Measurements from ENCODE around the gene AUTS2.
"Not testable (repeated sequence)": the region's sequence is repeated elsewhere in the genome, so short reads cannot be mapped to it uniquely, and the experiment has no call there.

Gene AUTS2

GRCh38 chr7:70233776-70234175 lies 635.5 kb downstream of the AUTS2 start:
- DNase-seq, result no peak

- DNase-seq, result no peak
Measured at GRCh38 chr7:70237256-70237655, 639.0 kb downstream of the AUTS2 start.

- DNase-seq, result no peak
Measured at GRCh38 chr7:70237831-70238575, 639.7 kb downstream of the AUTS2 start.

DNA sequence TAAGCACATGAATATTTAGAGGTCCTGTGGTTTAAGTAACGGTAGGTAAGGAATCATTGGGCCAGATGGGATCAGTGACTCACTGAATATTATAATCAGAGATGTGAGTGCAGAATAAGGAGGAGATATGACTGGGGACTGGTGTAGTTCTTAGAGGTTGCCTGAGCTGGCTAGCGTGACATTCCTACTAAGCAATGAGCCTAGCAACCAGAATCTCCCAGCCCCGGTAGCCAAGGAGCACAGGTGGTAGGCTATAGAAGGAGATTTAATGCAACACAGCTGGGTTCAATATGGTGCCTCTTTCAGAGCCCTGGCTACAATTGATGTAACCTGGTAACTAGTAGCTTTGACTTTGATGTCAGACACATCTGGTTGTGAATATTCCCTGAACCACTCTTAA lies 641.6 kb downstream of the AUTS2 start:
- no peak for DNase-seq

DNA sequence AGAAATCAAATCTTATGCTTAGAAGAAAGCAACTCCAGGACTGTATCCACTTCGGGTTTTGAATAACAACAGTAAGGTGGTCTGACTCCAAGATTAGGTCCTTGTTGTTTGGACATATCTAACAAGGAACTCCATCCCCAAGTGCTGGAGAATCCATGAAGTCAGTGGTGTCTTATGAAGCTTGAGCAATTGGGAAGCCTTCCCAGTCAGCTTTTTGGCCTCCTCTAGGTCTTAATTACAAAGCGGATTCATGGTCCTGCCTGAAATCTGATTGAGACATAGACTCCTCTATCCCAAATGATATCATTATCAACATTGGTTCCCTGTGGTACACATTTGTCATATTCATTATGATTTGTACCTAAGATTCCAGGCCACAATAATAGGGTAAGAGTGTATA lies 642.6 kb downstream of the AUTS2 start:
- no peak for DNase-seq

DNA sequence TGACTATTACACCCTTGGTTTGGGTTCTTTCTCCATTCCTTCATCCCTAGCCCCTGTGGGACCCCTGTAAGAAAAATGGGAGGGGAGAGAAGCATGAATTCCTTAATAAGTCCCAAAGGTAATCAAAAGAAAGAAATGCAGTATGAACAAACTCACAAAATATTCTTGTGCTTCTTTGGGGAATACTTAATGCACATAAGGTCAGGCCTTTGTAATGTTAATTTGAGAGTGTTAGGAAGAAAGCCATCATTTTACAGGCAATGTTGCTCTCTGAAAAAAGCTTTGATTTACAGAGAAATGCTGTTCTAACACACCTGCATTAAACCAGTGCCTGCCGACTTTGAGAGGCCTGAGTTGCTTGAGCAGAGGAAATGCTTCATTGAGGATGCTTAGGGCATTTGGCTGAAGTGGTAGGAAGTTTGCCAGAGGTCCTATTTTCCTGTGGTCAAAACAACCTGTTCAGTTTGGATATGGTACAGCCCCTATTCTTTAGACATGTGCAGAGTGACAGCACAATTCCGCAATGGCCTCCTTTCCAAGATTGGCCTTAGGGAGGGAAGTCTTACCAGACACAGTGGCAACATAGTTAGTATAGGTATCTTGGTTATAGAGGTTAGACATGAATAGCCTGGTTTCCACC lies 643.4 kb downstream of the AUTS2 start:
- no peak for DNase-seq

- DNase-seq, result no peak
Measured at GRCh38 chr7:70242826-70243225, 644.6 kb downstream of the AUTS2 start.

DNA sequence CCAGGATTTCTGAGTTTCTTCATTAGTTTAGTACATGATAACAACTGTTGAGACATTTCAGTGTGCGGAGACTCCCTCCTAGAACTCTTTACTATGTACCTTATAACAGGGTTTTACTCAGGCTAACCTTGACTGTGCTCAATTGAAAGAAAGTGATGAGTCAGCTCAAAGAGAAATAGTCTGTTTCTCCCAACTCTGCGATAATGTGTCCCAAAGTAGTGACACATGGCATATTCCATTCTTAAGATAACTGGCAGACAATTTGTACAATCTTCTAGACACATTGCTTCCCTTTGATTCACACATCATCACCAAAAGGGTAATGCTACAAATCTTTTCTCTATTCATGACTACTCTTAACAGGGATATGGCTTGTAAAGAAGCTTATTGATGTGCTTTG lies 645.2 kb downstream of the AUTS2 start:
- DNase-seq, result no peak

DNA sequence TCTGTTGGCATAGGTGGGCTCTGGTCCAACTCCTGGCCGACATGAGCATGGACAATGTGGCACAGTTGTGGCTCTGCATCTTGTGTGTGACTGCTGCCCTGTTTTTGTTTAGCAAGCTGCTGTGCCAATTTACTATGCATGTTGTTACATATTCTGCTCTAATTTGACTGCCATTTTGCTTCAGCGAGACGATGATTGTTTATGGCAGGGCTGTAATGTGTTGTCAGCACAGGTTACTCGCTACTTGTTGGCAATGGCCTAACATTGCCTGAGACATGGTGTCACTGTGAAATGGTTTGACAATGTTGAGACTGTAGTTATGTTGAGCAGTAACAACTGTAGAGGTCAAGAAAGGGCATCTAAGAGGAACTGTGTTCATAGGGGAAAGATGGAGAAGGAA lies 659.6 kb downstream of the AUTS2 start:
- no peak for DNase-seq

DNA sequence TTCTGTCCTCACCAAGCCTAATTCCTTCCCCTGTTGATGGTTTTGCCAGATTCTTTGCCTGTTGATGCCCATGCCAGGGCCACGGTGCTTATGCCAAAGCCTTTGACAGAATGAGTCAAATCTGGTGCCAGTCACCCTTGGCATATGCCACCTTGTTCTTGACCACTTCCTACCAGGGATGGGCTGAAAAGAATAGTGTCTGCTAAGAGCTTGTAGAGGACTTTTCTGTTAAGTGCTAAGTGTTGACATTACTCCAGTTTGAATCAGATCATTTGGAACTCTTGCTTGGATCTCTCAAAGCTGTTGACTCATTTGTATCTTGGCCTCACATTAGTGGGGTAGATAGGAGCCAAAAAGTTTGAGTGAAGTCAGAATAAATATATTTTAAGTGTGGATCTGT lies 661.2 kb downstream of the AUTS2 start:
- no peak for DNase-seq

GRCh38 chr7:70263471-70264255 lies 665.4 kb downstream of the AUTS2 start:
- no peak for DNase-seq

- no peak for DNase-seq
Measured at GRCh38 chr7:70266186-70266585, 667.9 kb downstream of the AUTS2 start.

- DNase-seq, result no peak
Measured at GRCh38 chr7:70267381-70268120, 669.3 kb downstream of the AUTS2 start.

GRCh38 chr7:70268179-70268578 lies 669.9 kb downstream of the AUTS2 start:
- no peak for DNase-seq

GRCh38 chr7:70270149-70270548 lies 671.9 kb downstream of the AUTS2 start:
- DNase-seq, result no peak

GRCh38 chr7:70271617-70272081 lies 673.4 kb downstream of the AUTS2 start:
- no peak for DNase-seq

DNA sequence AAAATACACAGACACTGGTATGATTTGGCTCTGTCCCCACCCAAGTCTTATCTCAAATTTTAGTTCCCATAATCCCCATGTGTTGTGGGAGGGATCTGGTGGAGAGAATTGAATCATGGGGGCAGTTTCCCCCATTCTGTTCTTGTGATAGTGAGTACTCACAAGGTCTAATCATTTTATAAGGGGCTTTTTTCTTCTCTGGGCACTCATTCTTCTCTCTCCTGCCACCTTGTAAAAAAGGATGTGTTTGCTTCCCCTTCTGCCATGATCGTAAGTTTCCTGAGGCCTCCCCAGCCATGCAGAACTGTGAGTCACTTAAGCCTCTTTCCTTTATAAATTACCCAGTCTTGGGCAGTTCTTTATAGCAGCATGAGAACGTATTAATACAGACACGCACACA lies 677.3 kb downstream of the AUTS2 start:
- DNase-seq, result not testable (repeated sequence)

- no peak for DNase-seq
Measured at GRCh38 chr7:70285187-70285586, 686.9 kb downstream of the AUTS2 start.

DNA sequence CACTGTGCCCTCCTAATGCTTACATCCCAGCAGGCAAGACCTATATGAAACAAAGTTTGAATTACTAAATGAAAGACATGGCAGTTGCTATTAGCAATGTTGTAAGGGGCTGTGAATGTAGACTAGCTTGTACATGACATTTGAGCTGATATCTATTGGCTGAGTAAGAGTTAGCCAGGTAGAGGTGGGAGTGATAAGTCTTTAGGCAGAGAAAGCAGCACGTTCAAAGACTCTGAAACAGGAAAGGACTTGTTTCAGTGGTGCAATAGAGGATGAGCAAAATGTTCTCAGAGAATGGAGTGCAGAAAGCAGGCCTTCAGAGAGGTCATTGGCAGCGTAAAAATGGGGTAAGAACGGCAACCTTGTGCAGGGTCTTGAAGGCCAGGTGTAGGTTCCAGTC lies 687.6 kb downstream of the AUTS2 start:
- DNase-seq, result no peak

DNA sequence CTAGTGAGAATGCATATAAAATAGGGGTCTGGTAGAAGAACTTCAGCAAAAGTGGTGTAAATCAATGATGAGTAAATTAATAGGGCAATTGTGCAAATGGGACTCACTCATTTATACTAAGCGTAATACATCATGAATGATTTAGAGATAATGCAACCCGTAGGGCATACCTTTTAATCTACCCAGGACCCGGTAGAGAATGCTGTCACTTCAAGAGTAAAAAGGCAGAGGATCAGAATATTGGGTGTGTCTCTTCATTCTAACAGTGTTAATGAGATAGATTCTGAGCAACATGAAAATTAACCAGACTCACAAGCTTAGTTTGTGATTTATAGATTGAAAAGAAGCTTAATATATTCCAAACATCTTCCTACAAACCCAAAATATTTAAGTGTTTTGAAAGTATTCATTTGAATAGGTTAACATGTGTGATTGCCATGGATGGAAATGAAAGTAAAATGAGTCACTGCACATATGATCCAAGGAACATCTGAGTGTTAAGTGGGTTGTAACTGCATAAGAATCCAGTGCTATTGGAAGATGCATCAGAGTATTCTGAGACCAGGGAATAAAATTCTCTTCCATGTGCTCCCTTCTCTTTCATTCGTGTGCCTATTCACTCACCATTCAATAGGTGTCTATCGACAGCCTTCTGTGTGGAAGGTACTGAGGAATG lies 690.6 kb downstream of the AUTS2 start:
- no peak for DNase-seq

GRCh38 chr7:70292716-70293115 lies 694.4 kb downstream of the AUTS2 start:
- DNase-seq, result no peak

DNA sequence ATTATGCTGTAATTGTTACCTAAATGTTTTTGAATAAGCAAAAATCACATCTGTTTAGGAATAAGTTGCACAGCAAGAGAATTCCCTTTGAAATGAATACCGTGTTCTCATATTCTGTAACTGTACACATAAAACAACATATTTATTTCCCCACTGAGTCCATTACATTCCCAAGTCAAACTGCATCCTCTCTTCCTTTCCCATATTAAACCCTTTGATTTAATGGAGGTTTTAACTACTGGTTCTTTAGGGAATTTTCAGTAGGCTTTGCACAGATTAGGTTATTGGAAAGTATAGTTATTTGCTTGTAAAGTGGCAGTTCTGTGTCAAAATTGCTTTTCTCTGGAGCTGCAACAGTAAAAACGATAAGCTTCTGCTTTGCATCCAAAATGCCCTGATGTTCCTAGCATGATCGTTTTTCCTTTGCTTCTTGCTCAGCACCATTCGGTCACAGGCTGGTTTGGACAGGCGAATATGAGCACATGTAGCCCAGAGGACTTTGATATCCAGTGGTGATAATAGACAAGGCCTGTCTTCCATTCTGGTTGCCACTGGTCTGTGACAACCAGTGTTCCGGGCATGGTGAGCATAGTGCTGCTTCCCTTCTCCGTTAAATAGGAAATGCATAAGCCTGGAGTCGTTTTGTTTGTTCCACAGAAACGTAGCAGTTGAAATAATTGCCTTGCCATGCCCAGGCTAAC lies 696.1 kb downstream of the AUTS2 start:
- DNase-seq, result no peak

All from activated CD4-positive, alpha-beta T cell treated with anti-CD3 and anti-CD28 coated beads, Interleukin-2, amount 50 U/mL, for 48 hours (primary cell).